ENCODE data around the gene CLECL1. TPM values are rescaled to one million over a fixed set of nuclear protein-coding genes. Genes with fewer than 3 reads are reported as not detected.

The CLECL1 gene
- total RNA-seq, 6 donors from 2014 or later: 0.98 to 33.5 (median 1.0) TPM; not detected in 3

GRCh38 chr12:9749640-9750039 is 16.7 kb upstream of the CLECL1 start:
- H3K4me1 ChIP-seq: peaks cover 3 to 9% (median 7%) of the 10 kb centered on the region in 4 donors
- H3K36me3 ChIP-seq: no peaks in the 10 kb centered on the region
- no peak overlapping the region for H3K27ac ChIP-seq
- H3K27me3 ChIP-seq: no peaks in the 10 kb centered on the region
- ATAC-seq (ENCODE audit: low FRiP score in 2 of 2) (no peak), DNase-seq (no peak)
- WGBS, 2 donors: 0 to 35% methylated on average over 1 of the region's 1 CpG
- TF ChIP-seq CTCF (IDR thresholded peaks at IDR 0.05) (no peak), EP300 (IDR thresholded peaks at IDR 0.05) (no peak), POLR2A (IDR thresholded peaks at IDR 0.05) (no peak), POLR2AphosphoS5 (IDR thresholded peaks at IDR 0.05) (no peak)
- H3K9me3 ChIP-seq: no peaks in the 10 kb centered on the region
- H3K4me3 ChIP-seq: no peak overlapping the region

- no peaks in the 10 kb centered on the region for H3K9me3 ChIP-seq
- no peak overlapping the region for H3K4me3 ChIP-seq
- peaks cover 3 to 8% (median 5%) of the 10 kb centered on the region in 4 donors for H3K4me1 ChIP-seq
- no peak for DNase-seq
- no peak overlapping the region for H3K27ac ChIP-seq
- no peaks in the 10 kb centered on the region for H3K36me3 ChIP-seq
- WGBS, 2 donors: 70 to 79% methylated on average over 3 of the region's 3 CpGs
- TF ChIP-seq CTCF (IDR thresholded peaks at IDR 0.05): no peak
- no peak for TF ChIP-seq EP300 (IDR thresholded peaks at IDR 0.05)
- TF ChIP-seq POLR2A (IDR thresholded peaks at IDR 0.05): no peak
- TF ChIP-seq POLR2AphosphoS5 (IDR thresholded peaks at IDR 0.05): no peak
- no peaks in the 10 kb centered on the region for H3K27me3 ChIP-seq
- no peak for ATAC-seq (ENCODE audit: low FRiP score in 2 of 2)
Measured at GRCh38 chr12:9745199-9745598, 12.3 kb upstream of the CLECL1 start.

- no peaks in the 10 kb centered on the region for H3K36me3 ChIP-seq
- 48 to 49% methylated on average over 5 of the region's 5 CpGs for WGBS, 2 donors
- ATAC-seq (ENCODE audit: low FRiP score in 2 of 2) (peak in 1 of 2 donors; percentile 32), DNase-seq (no peak)
- H3K27me3 ChIP-seq: no peaks in the 10 kb centered on the region
- H3K4me3 ChIP-seq: no peak overlapping the region
- TF ChIP-seq POLR2AphosphoS5 (IDR thresholded peaks at IDR 0.05) (no peak), EP300 (IDR thresholded peaks at IDR 0.05) (no peak), CTCF (IDR thresholded peaks at IDR 0.05) (no peak), POLR2A (IDR thresholded peaks at IDR 0.05) (no peak)
- H3K27ac ChIP-seq: peak overlapping the region in 2 of 4 donors; percentile 5 to 14
- H3K9me3 ChIP-seq: no peaks in the 10 kb centered on the region
- H3K4me1 ChIP-seq: peaks cover 5 to 13% (median 6%) of the 10 kb centered on the region in 4 donors
Measured at GRCh38 chr12:9742661-9743060, 9.8 kb upstream of the CLECL1 start.

GRCh38 chr12:9741726-9742125 is 8.8 kb upstream of the CLECL1 start:
- WGBS, 2 donors: 64 to 78% methylated on average over 4 of the region's 4 CpGs
- ATAC-seq (ENCODE audit: low FRiP score in 2 of 2) (no peak), DNase-seq (peak in 1 of 2 donors; percentile 44)
- H3K9me3 ChIP-seq: no peaks in the 10 kb centered on the region
- no peaks in the 10 kb centered on the region for H3K27me3 ChIP-seq
- H3K4me3 ChIP-seq: no peak overlapping the region
- peaks cover 6 to 19% (median 13%) of the 10 kb centered on the region in 4 donors for H3K4me1 ChIP-seq
- TF ChIP-seq POLR2A (IDR thresholded peaks at IDR 0.05) (no peak), CTCF (IDR thresholded peaks at IDR 0.05) (no peak), POLR2AphosphoS5 (IDR thresholded peaks at IDR 0.05) (no peak), EP300 (IDR thresholded peaks at IDR 0.05) (peak in 1 of 4 donors; percentile 49)
- H3K27ac ChIP-seq: peak overlapping the region in 1 of 4 donors; percentile 18
- no peaks in the 10 kb centered on the region for H3K36me3 ChIP-seq

- H3K4me3 ChIP-seq: peak overlapping the region in 3 of 4 donors; percentile 32 to 53 (median 41)
Measured at GRCh38 chr12:9740106-9740750, 7.3 kb upstream of the CLECL1 start.

More at GRCh38 chr12:9740106-9740750, 7.3 kb upstream of the CLECL1 start:
- TF ChIP-seq POLR2A (IDR thresholded peaks at IDR 0.05) (no peak), CTCF (IDR thresholded peaks at IDR 0.05) (no peak), EP300 (IDR thresholded peaks at IDR 0.05) (no peak), POLR2AphosphoS5 (IDR thresholded peaks at IDR 0.05) (no peak)
- Histone ChIP-seq H3K27ac (peak overlapping the region in 3 of 4 donors; percentile 17 to 82 (median 55)), H3K9me3 (no peaks in the 10 kb centered on the region), H3K36me3 (no peaks in the 10 kb centered on the region), H3K4me1 (peaks cover 6 to 19% (median 13%) of the 10 kb centered on the region in 4 donors), H3K27me3 (no peaks in the 10 kb centered on the region)
- no peak for ATAC-seq (ENCODE audit: low FRiP score in 2 of 2)
- no peak for DNase-seq
- WGBS, 2 donors: 83 to 92% methylated on average over 7 of the region's 7 CpGs

Measured in upper lobe of left lung (tissue), 6 donors.